WTC11 (cell line): ENCODE data around the gene ADGRL3. TPM values are rescaled to one million over a fixed set of nuclear protein-coding genes. Genes with fewer than 3 reads are reported as not detected.
"Not testable (repeated sequence)": the region's sequence is repeated elsewhere in the genome, so short reads cannot be mapped to it uniquely, and the experiment has no call there.

Experiments used
- ATAC-seq: fragments of 200-7000 bp; cut with Tn5 transposase; 2 replicates; pipeline ENCODE4 v1.10.0; 2021; ENCODE audit warnings: mild to moderate bottlenecking, moderate library complexity
- CTCF ChIA-PET: fragments of 300-600 bp; sonication (Branson Sonifier 250); formaldehyde crosslinking; loops from one replicate; lab custom pipeline; 2021; ENCODE audit warnings: antibody characterized with exemption; lab: Charles Lee
- POLR2A ChIA-PET: fragments of 350-600 bp; sonication (Branson Sonifier 250); formaldehyde crosslinking; loops from one replicate; lab custom pipeline; 2021; ENCODE audit warnings: antibody characterized with exemption; lab: Charles Lee
- DNase-seq: peaks from one replicate; pipeline ENCODE4 v3.0.0; 2021; ENCODE audit warnings: low spot score
- H3K27ac Mint-ChIP-seq: 2 replicates; pipeline ENCODE4 v1.8.0; 2021; ENCODE audit warnings: mixed read lengths
- H3K27me3 Mint-ChIP-seq: 2 replicates; pipeline ENCODE4 v1.8.0; 2021; ENCODE audit warnings: low read depth, mild to moderate bottlenecking, moderate library complexity, mixed read lengths
- H3K36me3 Mint-ChIP-seq: 2 replicates; pipeline ENCODE4 v1.8.0; 2021; ENCODE audit warnings: mixed read lengths
- H3K4me1 Mint-ChIP-seq: 2 replicates; pipeline ENCODE4 v1.8.0; 2022; ENCODE audit warnings: mixed read lengths
- H3K4me3 Mint-ChIP-seq: 2 replicates; pipeline ENCODE4 v1.8.0; 2021; ENCODE audit warnings: mild to moderate bottlenecking, moderate library complexity, mixed read lengths
- H3K9me3 Mint-ChIP-seq: 2 replicates; pipeline ENCODE4 v1.8.0; 2021; ENCODE audit warnings: mixed read lengths
- ELF4 ChIP-seq: sonication (generic); formaldehyde crosslinking; IDR thresholded peaks from 2 replicates; pipeline ENCODE4 v1.8.1; 2022; ENCODE audit warnings: low read depth, mild to moderate bottlenecking, moderate library complexity, missing genetic modification reagents
- ESRRA ChIP-seq: sonication (generic); formaldehyde crosslinking; IDR thresholded peaks from 2 replicates; pipeline ENCODE4 v1.8.1; 2022; ENCODE audit warnings: mild to moderate bottlenecking, missing genetic modification reagents, borderline replicate concordance
- ETV6 ChIP-seq: sonication (generic); formaldehyde crosslinking; IDR thresholded peaks from 2 replicates; pipeline ENCODE4 v1.8.1; 2022; ENCODE audit warnings: mild to moderate bottlenecking, missing genetic modification reagents
- NFATC4 ChIP-seq: fragments of 250-450 bp; sonication (Bioruptor Pico); IDR thresholded peaks from 2 replicates; pipeline ENCODE4 v1.9.0; 2021; ENCODE audit warnings: mild to moderate bottlenecking
- NFE2L1 ChIP-seq: sonication (generic); formaldehyde crosslinking; IDR thresholded peaks from 2 replicates; pipeline ENCODE4 v1.8.1; 2023; ENCODE audit warnings: missing genetic modification reagents
- NFYB ChIP-seq: sonication (generic); formaldehyde crosslinking; conservative IDR thresholded peaks from 2 replicates; pipeline ENCODE4 v1.8.0; 2022; ENCODE audit warnings: low read depth, missing genetic modification reagents
- NR1H2 ChIP-seq: sonication (generic); formaldehyde crosslinking; IDR thresholded peaks from 2 replicates; pipeline ENCODE4 v1.9.0; 2021; ENCODE audit warnings: mild to moderate bottlenecking, moderate library complexity, missing genetic modification reagents
- OVOL2 ChIP-seq: fragments of 250-450 bp; sonication (Bioruptor Pico); IDR thresholded peaks from 2 replicates; pipeline ENCODE4 v1.9.0; 2021; ENCODE audit warnings: mild to moderate bottlenecking, borderline replicate concordance
- SMAD3 ChIP-seq: sonication (generic); formaldehyde crosslinking; IDR thresholded peaks from 2 replicates; pipeline ENCODE4 v1.8.0; 2022; ENCODE audit warnings: missing genetic modification reagents, mild to moderate bottlenecking, borderline replicate concordance
- SOX15 ChIP-seq: fragments of 250-450 bp; sonication (Bioruptor Pico); IDR thresholded peaks from 2 replicates; pipeline ENCODE4 v1.9.0; 2021; ENCODE audit warnings: mild to moderate bottlenecking
- SP1 ChIP-seq: sonication (generic); formaldehyde crosslinking; conservative IDR thresholded peaks from 2 replicates; pipeline ENCODE4 v1.8.1; 2022; ENCODE audit warnings: missing genetic modification reagents
- ZNF138 ChIP-seq: sonication (generic); formaldehyde crosslinking; conservative IDR thresholded peaks from 2 replicates; pipeline ENCODE4 v1.8.1; 2022; ENCODE audit warnings: mild to moderate bottlenecking, moderate library complexity, missing genetic modification reagents
- ZNF416 ChIP-seq: fragments of 250-450 bp; sonication (Bioruptor Pico); IDR thresholded peaks from 2 replicates; pipeline ENCODE4 v1.9.0; 2021; ENCODE audit warnings: mild to moderate bottlenecking, inconsistent platforms
- total RNA-seq: library from RNA; stranded (reverse); gene quantifications from 3 replicates; pipeline ENCODE4 v1.2.3, GENCODE V29; 2021
- TF ChIP-seq, protein P1 (sequence below): fragments of 250-450 bp; sonication (Bioruptor Pico); IDR thresholded peaks from 2 replicates; pipeline ENCODE4 v1.9.0; 2021; ENCODE audit warnings: mild to moderate bottlenecking
- TF ChIP-seq, protein P2 (sequence below): sonication (generic); formaldehyde crosslinking; IDR thresholded peaks from 2 replicates; pipeline ENCODE4 v1.8.1; 2023; ENCODE audit warnings: mild to moderate bottlenecking, moderate library complexity, missing genetic modification reagents
- TF ChIP-seq, protein P3 (sequence below): sonication (generic); formaldehyde crosslinking; IDR thresholded peaks from 2 replicates; pipeline ENCODE4 v1.8.0; 2023; ENCODE audit warnings: mild to moderate bottlenecking, missing genetic modification reagents
- TF ChIP-seq, protein P4 (sequence below): fragments of 250-450 bp; sonication (Bioruptor Pico); IDR thresholded peaks from 2 replicates; pipeline ENCODE4 v1.9.0; 2021; ENCODE audit warnings: moderate library complexity, mild to moderate bottlenecking, inconsistent platforms, borderline replicate concordance
- TF ChIP-seq, protein P5 (sequence below): sonication (generic); formaldehyde crosslinking; IDR thresholded peaks from 2 replicates; pipeline ENCODE4 v1.8.0; 2022; ENCODE audit warnings: mild to moderate bottlenecking, missing genetic modification reagents
- TF ChIP-seq, protein P6 (sequence below): sonication (generic); formaldehyde crosslinking; IDR thresholded peaks from 2 replicates; pipeline ENCODE4 v1.8.1; 2022; ENCODE audit warnings: low read depth, mild to moderate bottlenecking, moderate library complexity, missing genetic modification reagents, borderline replicate concordance
- TF ChIP-seq, protein P7 (sequence below): fragments of 250-450 bp; sonication (Bioruptor Pico); IDR thresholded peaks from 2 replicates; pipeline ENCODE4 v1.9.0; 2021; ENCODE audit warnings: mild to moderate bottlenecking, borderline replicate concordance

The ADGRL3 gene
- total RNA-seq, 1 experiment from 2014 or later, result 8.7 TPM

DNA sequence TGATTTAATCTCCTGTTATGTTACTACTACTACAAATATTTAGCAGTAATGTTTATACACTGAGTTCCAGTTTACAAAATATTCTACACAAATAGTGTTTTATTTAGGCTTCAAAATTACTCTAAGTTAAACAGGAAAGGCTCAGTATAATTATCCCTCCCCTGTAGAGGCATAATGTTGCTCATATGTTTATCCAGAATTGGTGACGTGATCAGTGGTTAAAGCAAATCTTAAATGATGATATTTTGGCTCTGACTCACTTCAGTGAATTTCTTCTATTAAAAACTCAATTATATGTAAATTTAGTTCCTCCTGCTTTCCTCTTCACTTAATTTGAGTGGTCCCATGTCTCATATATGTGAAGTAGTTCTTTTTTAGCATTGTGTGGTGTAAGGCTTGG lies 438.5 kb downstream of the ADGRL3 start:
- TF ChIP-seq, protein P1, sequence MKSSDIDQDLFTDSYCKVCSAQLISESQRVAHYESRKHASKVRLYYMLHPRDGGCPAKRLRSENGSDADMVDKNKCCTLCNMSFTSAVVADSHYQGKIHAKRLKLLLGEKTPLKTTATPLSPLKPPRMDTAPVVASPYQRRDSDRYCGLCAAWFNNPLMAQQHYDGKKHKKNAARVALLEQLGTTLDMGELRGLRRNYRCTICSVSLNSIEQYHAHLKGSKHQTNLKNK, result no peak
- no peak for TF ChIP-seq ELF4
- TF ChIP-seq SMAD3, result no peak
- TF ChIP-seq SP1 (CRISPR knock-in tag), result no peak
- TF ChIP-seq, protein P2, sequence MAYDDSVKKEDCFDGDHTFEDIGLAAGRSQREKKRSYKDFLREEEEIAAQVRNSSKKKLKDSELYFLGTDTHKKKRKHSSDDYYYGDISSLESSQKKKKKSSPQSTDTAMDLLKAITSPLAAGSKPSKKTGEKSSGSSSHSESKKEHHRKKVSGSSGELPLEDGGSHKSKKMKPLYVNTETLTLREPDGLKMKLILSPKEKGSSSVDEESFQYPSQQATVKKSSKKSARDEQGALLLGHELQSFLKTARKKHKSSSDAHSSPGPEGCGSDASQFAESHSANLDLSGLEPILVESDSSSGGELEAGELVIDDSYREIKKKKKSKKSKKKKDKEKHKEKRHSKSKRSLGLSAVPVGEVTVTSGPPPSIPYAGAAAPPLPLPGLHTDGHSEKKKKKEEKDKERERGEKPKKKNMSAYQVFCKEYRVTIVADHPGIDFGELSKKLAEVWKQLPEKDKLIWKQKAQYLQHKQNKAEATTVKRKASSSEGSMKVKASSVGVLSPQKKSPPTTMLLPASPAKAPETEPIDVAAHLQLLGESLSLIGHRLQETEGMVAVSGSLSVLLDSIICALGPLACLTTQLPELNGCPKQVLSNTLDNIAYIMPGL (CRISPR knock-in tag), result no peak
- TF ChIP-seq, protein P3, sequence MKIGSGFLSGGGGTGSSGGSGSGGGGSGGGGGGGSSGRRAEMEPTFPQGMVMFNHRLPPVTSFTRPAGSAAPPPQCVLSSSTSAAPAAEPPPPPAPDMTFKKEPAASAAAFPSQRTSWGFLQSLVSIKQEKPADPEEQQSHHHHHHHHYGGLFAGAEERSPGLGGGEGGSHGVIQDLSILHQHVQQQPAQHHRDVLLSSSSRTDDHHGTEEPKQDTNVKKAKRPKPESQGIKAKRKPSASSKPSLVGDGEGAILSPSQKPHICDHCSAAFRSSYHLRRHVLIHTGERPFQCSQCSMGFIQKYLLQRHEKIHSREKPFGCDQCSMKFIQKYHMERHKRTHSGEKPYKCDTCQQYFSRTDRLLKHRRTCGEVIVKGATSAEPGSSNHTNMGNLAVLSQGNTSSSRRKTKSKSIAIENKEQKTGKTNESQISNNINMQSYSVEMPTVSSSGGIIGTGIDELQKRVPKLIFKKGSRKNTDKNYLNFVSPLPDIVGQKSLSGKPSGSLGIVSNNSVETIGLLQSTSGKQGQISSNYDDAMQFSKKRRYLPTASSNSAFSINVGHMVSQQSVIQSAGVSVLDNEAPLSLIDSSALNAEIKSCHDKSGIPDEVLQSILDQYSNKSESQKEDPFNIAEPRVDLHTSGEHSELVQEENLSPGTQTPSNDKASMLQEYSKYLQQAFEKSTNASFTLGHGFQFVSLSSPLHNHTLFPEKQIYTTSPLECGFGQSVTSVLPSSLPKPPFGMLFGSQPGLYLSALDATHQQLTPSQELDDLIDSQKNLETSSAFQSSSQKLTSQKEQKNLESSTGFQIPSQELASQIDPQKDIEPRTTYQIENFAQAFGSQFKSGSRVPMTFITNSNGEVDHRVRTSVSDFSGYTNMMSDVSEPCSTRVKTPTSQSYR (CRISPR knock-in tag), result no peak
- no peak for TF ChIP-seq ZNF138 (CRISPR knock-in tag)
- no peak for TF ChIP-seq NR1H2 (CRISPR knock-in tag)
- TF ChIP-seq, protein P4, sequence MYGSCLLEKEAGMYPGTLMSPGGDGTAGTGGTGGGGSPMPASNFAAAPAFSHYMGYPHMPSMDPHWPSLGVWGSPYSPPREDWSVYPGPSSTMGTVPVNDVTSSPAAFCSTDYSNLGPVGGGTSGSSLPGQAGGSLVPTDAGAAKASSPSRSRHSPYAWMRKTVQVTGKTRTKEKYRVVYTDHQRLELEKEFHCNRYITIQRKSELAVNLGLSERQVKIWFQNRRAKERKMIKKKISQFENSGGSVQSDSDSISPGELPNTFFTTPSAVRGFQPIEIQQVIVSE (CRISPR knock-in tag), result no peak
- TF ChIP-seq OVOL2, result no peak
- TF ChIP-seq ZNF416 (CRISPR knock-in tag), result no peak
- ATAC-seq (no peak), DNase-seq (no peak)
- Mint-ChIP-seq H3K4me3 (no peak overlapping the region), H3K27me3 (no peaks in the 10 kb centered on the region), H3K9me3 (no peaks in the 10 kb centered on the region), H3K4me1 (no peaks in the 10 kb centered on the region), H3K36me3 (no peaks in the 10 kb centered on the region; the same call in 1 of the 2 replicates), H3K27ac (no peak overlapping the region)
- ChIA-PET CTCF (no interaction called here), POLR2A (no interaction called here)

DNA sequence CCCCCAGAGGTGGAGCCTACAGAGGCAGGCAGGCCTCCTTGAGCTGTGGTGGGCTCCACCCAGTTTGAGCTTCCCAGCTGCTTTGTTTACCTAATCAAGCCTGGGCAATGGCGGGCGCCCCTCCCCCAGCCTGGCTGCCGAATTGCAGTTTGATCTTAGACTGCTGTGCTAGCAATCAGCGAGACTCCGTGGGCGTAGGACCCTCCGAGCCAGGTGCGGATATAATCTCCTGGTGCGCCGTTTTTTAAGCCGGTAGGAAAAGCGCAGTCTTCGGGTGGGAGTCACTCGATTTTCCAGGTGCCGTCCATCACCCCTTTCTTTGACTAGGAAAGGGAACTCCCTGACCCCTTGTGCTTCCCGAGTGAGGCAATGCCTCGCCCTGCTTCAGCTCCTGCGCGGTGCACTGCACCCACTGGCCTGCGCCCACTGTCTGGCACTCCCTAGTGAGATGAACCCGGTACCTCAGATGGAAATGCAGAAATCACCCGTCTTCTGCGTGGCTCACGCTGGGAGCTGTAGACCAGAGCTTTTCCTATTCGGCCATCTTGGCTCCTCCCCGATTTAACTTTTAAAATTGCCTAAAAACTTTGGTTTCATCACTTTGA lies 446.7 kb downstream of the ADGRL3 start:
- DNase-seq, result peak; percentile 68

DNA sequence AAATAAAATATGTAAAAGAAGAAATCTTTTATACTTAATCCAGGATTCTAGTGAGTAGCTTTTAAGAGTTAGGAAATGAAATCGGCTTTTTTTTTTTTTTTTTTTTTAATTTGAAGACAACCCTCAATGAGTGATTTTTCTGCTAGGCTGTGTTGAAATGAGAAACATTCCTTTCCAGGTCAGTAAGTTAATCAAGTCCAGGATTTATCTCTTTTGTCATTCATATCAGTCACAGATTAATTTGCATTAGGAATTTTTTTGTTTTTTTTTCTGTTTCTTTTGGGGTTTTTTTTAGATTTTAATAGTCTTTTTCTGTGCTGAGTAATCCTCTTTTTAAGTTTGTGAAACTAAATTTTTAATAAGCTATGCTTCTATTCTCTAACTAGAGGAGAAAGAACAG lies 448.1 kb downstream of the ADGRL3 start:
- Mint-ChIP-seq H3K27me3 (no peaks in the 10 kb centered on the region; the same call in 1 of the 2 replicates), H3K4me3 (no peak overlapping the region), H3K9me3 (peaks cover 16% of the 10 kb centered on the region), H3K36me3 (peaks cover 8% of the 10 kb centered on the region), H3K4me1 (peaks cover 37% of the 10 kb centered on the region), H3K27ac (no peak overlapping the region)
- POLR2A ChIA-PET, result interaction anchor here (0.6 kb wide), 1 partner anchor 587 kb away, joined by 4 read pairs; no protein-coding TSS in a partner anchor
- ATAC-seq, result no peak
- CTCF ChIA-PET, result interaction anchor here (0.7 kb wide), 1 partner anchor 29 kb away, joined by 3 read pairs; no protein-coding TSS in a partner anchor
- no peak for DNase-seq
- TF ChIP-seq NFE2L1 (no peak), SOX15 (no peak), ETV6 (CRISPR knock-in tag) (no peak), ESRRA (CRISPR knock-in tag) (no peak), NFYB (CRISPR knock-in tag) (no peak), NFATC4 (CRISPR knock-in tag) (no peak)
- TF ChIP-seq, protein P5, sequence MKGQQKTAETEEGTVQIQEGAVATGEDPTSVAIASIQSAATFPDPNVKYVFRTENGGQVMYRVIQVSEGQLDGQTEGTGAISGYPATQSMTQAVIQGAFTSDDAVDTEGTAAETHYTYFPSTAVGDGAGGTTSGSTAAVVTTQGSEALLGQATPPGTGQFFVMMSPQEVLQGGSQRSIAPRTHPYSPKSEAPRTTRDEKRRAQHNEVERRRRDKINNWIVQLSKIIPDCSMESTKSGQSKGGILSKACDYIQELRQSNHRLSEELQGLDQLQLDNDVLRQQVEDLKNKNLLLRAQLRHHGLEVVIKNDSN (CRISPR knock-in tag), result no peak
- TF ChIP-seq, protein P6, sequence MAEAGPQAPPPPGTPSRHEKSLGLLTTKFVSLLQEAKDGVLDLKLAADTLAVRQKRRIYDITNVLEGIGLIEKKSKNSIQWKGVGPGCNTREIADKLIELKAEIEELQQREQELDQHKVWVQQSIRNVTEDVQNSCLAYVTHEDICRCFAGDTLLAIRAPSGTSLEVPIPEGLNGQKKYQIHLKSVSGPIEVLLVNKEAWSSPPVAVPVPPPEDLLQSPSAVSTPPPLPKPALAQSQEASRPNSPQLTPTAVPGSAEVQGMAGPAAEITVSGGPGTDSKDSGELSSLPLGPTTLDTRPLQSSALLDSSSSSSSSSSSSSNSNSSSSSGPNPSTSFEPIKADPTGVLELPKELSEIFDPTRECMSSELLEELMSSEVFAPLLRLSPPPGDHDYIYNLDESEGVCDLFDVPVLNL (CRISPR knock-in tag), result no peak
- TF ChIP-seq, protein P7, sequence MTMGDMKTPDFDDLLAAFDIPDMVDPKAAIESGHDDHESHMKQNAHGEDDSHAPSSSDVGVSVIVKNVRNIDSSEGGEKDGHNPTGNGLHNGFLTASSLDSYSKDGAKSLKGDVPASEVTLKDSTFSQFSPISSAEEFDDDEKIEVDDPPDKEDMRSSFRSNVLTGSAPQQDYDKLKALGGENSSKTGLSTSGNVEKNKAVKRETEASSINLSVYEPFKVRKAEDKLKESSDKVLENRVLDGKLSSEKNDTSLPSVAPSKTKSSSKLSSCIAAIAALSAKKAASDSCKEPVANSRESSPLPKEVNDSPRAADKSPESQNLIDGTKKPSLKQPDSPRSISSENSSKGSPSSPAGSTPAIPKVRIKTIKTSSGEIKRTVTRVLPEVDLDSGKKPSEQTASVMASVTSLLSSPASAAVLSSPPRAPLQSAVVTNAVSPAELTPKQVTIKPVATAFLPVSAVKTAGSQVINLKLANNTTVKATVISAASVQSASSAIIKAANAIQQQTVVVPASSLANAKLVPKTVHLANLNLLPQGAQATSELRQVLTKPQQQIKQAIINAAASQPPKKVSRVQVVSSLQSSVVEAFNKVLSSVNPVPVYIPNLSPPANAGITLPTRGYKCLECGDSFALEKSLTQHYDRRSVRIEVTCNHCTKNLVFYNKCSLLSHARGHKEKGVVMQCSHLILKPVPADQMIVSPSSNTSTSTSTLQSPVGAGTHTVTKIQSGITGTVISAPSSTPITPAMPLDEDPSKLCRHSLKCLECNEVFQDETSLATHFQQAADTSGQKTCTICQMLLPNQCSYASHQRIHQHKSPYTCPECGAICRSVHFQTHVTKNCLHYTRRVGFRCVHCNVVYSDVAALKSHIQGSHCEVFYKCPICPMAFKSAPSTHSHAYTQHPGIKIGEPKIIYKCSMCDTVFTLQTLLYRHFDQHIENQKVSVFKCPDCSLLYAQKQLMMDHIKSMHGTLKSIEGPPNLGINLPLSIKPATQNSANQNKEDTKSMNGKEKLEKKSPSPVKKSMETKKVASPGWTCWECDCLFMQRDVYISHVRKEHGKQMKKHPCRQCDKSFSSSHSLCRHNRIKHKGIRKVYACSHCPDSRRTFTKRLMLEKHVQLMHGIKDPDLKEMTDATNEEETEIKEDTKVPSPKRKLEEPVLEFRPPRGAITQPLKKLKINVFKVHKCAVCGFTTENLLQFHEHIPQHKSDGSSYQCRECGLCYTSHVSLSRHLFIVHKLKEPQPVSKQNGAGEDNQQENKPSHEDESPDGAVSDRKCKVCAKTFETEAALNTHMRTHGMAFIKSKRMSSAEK, result no peak

More for the DNA sequence above, 446.7 kb downstream of the ADGRL3 start:
- CTCF ChIA-PET, H3K27me3 Mint-ChIP-seq, POLR2A ChIA-PET, H3K36me3 Mint-ChIP-seq, ATAC-seq: not testable (repeated sequence)
- H3K4me3 Mint-ChIP-seq, result peak overlapping the region; percentile 73
- H3K4me1 Mint-ChIP-seq, result peaks cover 33% of the 10 kb centered on the region
- H3K9me3 Mint-ChIP-seq, result peaks cover 16% of the 10 kb centered on the region
- peak overlapping the region; percentile 94 for H3K27ac Mint-ChIP-seq
